Measurements from ENCODE around the gene KLK8.

The KLK8 gene

DNA sequence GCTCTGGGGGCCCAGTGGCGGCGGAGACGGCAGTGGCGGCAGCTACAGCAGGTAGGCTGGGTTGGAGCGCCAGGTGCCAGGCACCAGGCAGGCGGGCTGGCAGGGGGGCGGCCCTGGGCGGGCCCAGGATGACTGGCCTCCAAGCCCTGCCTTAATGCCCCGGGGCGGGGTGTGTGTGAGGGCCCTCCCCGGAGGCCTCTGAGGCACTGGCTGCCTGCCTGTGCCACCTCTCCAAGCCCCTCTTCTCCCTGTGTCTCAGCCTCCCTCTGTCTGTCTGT lies 25.1 kb upstream of the KLK8 start, which contains the start of gene KLK11:
Gene KLK11, minus strand, starts transcription at position 63 of the 278 bp plus-strand sequence. CDS start 985 bp downstream, outside the sequence.
- Histone ChIP-seq H3K4me1 (ENCODE audit: control insufficient read depth, insufficient read depth, low read length) (no peaks in the 10 kb centered on the region), H3K27ac (ENCODE audit: low read depth, low read length) (no peak within 1 kb of the TSS), H3K4me3 (ENCODE audit: low read length) (no peak within 1 kb of the TSS), H3K36me3 (ENCODE audit: control insufficient read depth, insufficient read depth, low read length) (no peaks in the 10 kb centered on the region), H3K27me3 (ENCODE audit: control insufficient read depth, insufficient read depth, low read length) (peaks cover 3% of the 10 kb centered on the region), H3K9ac (ENCODE audit: low read length) (no peak within 1 kb of the TSS)

DNA sequence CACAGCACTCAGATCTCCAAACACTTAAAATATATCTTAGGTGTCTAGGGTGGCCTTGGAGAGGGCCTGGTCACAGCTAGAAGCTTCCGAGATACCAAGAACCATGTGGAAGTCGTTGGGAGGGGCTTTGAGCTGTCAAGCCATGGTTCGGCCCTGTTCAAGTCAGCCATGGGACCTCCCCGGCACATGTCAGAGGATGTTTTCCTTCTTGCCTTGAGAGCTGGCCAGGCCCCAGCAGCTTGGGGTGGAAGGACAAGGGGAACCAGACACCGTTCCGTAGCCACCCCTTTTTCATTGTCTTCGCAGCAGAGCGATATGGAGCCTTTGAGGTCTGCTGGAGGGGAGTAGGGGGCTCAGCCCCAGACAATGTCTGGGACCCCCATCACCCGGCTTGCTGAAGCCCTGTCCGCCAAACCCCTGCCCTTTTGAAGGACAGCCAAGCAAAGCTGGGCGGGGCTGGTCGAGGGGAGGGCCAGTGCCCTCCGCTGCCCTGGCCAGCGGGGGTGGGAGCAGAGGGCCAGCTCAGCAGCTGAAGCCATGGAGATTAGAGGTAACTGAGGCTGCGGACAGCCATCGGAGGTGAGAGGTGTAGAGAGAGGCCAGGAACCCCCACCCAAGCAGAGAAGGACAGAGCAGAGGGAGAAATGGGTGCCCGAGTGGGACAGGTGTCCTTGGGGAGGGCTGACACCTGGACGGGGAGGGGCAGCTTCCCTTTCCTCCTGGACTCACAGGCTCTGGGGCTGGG lies 24.6 kb upstream of the KLK8 start:
- H3K4me3 ChIP-seq (ENCODE audit: low read length), result no peak overlapping the region
- H3K4me1 ChIP-seq (ENCODE audit: control insufficient read depth, insufficient read depth, low read length), result no peaks in the 10 kb centered on the region
- H3K27ac ChIP-seq (ENCODE audit: low read depth, low read length), result no peak overlapping the region
- no peaks in the 10 kb centered on the region for H3K36me3 ChIP-seq (ENCODE audit: control insufficient read depth, insufficient read depth, low read length)
- no peak overlapping the region for H3K9ac ChIP-seq (ENCODE audit: low read length)
- peaks cover 3% of the 10 kb centered on the region for H3K27me3 ChIP-seq (ENCODE audit: control insufficient read depth, insufficient read depth, low read length)

- Histone ChIP-seq H3K4me1 (ENCODE audit: control insufficient read depth, insufficient read depth, low read length) (no peaks in the 10 kb centered on the region), H3K9ac (ENCODE audit: low read length) (no peak overlapping the region), H3K27me3 (ENCODE audit: control insufficient read depth, insufficient read depth, low read length) (no peaks in the 10 kb centered on the region), H3K4me3 (ENCODE audit: low read length) (no peak overlapping the region), H3K36me3 (ENCODE audit: control insufficient read depth, insufficient read depth, low read length) (no peaks in the 10 kb centered on the region), H3K27ac (ENCODE audit: low read depth, low read length) (no peak overlapping the region)
Observed at GRCh38 chr19:51025401-51025800, 24.0 kb upstream of the KLK8 start.

DNA sequence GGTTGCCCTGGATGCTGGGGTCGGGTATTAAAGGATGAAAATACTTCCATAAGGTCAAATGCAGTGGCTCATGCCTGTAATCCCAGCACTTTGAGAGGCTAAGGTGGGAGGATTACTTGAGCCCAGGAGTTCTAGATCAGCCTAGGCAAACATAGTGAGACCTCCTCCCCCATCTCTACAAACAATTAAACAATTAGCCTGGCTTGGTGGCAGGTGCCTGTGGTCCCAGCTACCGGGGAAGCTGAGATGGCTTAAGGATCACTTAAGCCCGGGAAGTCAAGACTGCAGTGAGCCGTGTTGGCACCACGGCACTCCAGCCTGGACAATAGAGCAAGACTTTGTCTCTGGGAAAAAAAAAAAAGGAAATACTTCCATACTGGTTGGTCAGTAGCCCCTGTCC lies 23.5 kb upstream of the KLK8 start:
- no peaks in the 10 kb centered on the region for H3K36me3 ChIP-seq (ENCODE audit: control insufficient read depth, insufficient read depth, low read length)
- no peaks in the 10 kb centered on the region for H3K4me1 ChIP-seq (ENCODE audit: control insufficient read depth, insufficient read depth, low read length)
- no peak overlapping the region for H3K27ac ChIP-seq (ENCODE audit: low read depth, low read length)
- no peak overlapping the region for H3K9ac ChIP-seq (ENCODE audit: low read length)
- H3K4me3 ChIP-seq (ENCODE audit: low read length), result no peak overlapping the region
- no peaks in the 10 kb centered on the region for H3K27me3 ChIP-seq (ENCODE audit: control insufficient read depth, insufficient read depth, low read length)

- no peaks in the 10 kb centered on the region for H3K36me3 ChIP-seq (ENCODE audit: control insufficient read depth, insufficient read depth, low read length)
- no peaks in the 10 kb centered on the region for H3K27me3 ChIP-seq (ENCODE audit: control insufficient read depth, insufficient read depth, low read length)
- no peak overlapping the region for H3K9ac ChIP-seq (ENCODE audit: low read length)
- H3K27ac ChIP-seq (ENCODE audit: low read depth, low read length), result no peak overlapping the region
- H3K4me1 ChIP-seq (ENCODE audit: control insufficient read depth, insufficient read depth, low read length), result no peaks in the 10 kb centered on the region
- no peak overlapping the region for H3K4me3 ChIP-seq (ENCODE audit: low read length)
Observed at GRCh38 chr19:51023946-51024345, 22.5 kb upstream of the KLK8 start.

DNA sequence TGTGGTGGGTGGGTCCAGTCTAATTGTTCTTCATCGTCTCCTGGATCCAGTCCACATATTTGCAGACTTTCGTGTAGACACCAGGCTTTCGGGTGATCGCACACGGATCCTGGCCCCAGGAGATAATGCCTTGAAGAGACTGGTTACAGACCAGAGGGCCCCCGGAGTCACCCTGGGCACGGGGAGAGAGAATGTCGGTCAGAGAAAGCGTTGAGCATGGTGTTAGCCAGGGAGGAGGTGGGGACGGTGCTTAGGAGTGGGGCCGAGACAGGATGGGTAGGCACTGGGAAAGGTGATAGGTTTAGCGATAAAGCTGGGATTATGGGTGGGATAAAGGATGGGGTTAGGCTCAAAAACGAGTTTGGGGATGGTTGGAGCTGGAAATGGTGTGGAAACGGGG lies 21.1 kb upstream of the KLK8 start:
- Histone ChIP-seq H3K36me3 (ENCODE audit: control insufficient read depth, insufficient read depth, low read length) (no peaks in the 10 kb centered on the region), H3K27me3 (ENCODE audit: control insufficient read depth, insufficient read depth, low read length) (no peaks in the 10 kb centered on the region), H3K4me1 (ENCODE audit: control insufficient read depth, insufficient read depth, low read length) (no peaks in the 10 kb centered on the region), H3K9ac (ENCODE audit: low read length) (no peak overlapping the region), H3K4me3 (ENCODE audit: low read length) (no peak overlapping the region), H3K27ac (ENCODE audit: low read depth, low read length) (no peak overlapping the region)

- Histone ChIP-seq H3K27me3 (ENCODE audit: control insufficient read depth, insufficient read depth, low read length) (peaks cover 9% of the 10 kb centered on the region), H3K4me3 (ENCODE audit: low read length) (no peak overlapping the region), H3K36me3 (ENCODE audit: control insufficient read depth, insufficient read depth, low read length) (no peaks in the 10 kb centered on the region), H3K27ac (ENCODE audit: low read depth, low read length) (no peak overlapping the region), H3K4me1 (ENCODE audit: control insufficient read depth, insufficient read depth, low read length) (no peaks in the 10 kb centered on the region), H3K9ac (ENCODE audit: low read length) (no peak overlapping the region)
Observed at GRCh38 chr19:51020988-51021651, 19.7 kb upstream of the KLK8 start.

GRCh38 chr19:51019544-51019925 lies 18.1 kb upstream of the KLK8 start, which contains the start of gene KLK10:
Gene KLK10, minus strand, starts transcription at chr19:51019709. Its CDS starts 579 bp downstream, at chr19:51019130.
- Histone ChIP-seq H3K4me1 (ENCODE audit: control insufficient read depth, insufficient read depth, low read length) (no peaks in the 10 kb centered on the region), H3K9ac (ENCODE audit: low read length) (no peak within 1 kb of the TSS), H3K27ac (ENCODE audit: low read depth, low read length) (no peak within 1 kb of the TSS), H3K27me3 (ENCODE audit: control insufficient read depth, insufficient read depth, low read length) (peaks cover 9% of the 10 kb centered on the region), H3K4me3 (ENCODE audit: low read length) (no peak within 1 kb of the TSS), H3K36me3 (ENCODE audit: control insufficient read depth, insufficient read depth, low read length) (no peaks in the 10 kb centered on the region)

DNA sequence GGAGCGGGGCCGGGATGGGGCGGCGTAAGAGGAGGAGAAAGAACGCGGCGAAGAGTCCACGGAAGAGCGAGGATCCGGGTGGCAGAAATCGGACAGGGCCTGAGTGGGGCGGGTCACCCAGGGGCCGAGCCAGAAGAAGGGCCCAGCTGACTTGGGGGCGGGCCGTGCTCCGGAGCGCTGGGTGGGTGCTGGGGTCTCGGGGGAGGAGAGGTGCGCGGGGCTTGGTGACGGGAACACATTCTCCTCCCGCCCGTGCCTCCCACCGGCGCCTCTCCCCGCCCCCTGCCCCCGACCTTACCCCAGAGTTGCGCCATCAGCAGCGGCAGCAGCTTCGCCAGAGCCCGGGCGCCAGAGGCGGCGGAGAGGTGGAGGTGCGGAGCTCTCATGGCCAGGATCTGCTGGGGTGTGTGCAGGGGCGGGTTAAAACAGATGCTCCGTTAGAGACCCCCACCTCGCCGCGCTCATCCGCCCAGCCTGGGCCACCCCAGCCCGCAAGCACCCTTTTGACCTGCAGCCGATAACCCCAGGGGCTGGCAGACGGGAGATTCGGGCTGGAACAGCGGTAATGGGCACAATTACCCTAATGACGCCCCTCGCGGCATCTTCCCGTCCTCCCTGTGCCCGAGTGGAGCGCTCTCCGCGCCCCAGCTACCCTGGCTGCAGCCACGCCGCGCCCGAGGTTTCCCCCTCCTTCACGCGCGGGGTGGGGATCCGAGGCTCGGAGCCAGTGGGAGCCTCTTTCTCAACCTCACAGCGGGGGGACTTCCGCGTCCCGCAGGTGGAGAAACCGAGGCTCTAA lies 17.5 kb upstream of the KLK8 start:
- Histone ChIP-seq H3K27ac (ENCODE audit: low read depth, low read length) (no peak overlapping the region), H3K4me1 (ENCODE audit: control insufficient read depth, insufficient read depth, low read length) (no peaks in the 10 kb centered on the region), H3K4me3 (ENCODE audit: low read length) (no peak overlapping the region), H3K36me3 (ENCODE audit: control insufficient read depth, insufficient read depth, low read length) (no peaks in the 10 kb centered on the region), H3K27me3 (ENCODE audit: control insufficient read depth, insufficient read depth, low read length) (peaks cover 9% of the 10 kb centered on the region), H3K9ac (ENCODE audit: low read length) (no peak overlapping the region)

DNA sequence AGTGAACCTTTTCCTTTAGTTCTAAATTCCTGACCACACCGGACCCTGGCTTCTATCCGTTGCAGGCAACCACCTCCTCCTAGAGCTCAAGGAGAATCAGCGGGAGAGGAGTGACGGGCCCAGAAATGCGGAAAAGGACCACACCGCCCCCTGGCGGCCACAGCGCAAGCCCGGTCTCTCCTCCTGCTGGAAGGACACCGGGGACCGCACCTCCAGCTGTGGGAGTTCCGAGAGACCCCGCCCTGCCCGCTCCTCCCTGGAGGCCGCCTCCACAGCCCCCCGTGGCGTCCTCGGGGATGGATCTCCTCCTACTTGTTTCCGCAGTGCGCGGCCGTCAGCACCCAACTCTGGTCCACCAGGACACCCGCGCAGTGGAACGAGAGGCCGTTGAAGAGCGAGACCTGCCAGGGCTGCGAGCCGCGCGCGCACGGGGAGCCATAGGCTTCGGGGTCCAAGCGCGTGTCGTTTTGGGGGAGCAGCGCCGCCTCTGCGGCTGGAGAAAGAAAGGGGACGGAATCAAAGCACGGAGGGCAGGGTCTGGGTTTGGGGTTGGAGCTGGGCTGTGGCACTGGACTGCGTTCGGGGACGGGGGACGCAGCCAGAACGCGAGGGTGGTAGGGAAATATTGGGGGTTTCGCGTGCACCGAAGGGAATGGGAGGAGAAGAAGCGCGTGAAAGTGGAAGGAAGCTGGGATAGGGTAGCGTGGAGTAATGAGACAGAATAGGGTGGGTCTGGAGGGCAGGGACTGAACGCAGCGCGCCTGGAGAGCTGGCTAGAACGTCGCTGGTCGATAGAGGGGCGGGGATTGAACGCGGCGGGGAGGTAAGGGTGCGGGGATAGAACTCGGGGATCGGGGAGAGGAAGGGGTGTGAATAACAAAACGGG lies 15.6 kb upstream of the KLK8 start:
- no peaks in the 10 kb centered on the region for H3K36me3 ChIP-seq (ENCODE audit: control insufficient read depth, insufficient read depth, low read length)
- H3K27ac ChIP-seq (ENCODE audit: low read depth, low read length), result no peak overlapping the region
- no peaks in the 10 kb centered on the region for H3K4me1 ChIP-seq (ENCODE audit: control insufficient read depth, insufficient read depth, low read length)
- H3K27me3 ChIP-seq (ENCODE audit: control insufficient read depth, insufficient read depth, low read length), result peaks cover 9% of the 10 kb centered on the region
- no peak overlapping the region for H3K9ac ChIP-seq (ENCODE audit: low read length)
- H3K4me3 ChIP-seq (ENCODE audit: low read length), result peak overlapping the region; percentile 14

DNA sequence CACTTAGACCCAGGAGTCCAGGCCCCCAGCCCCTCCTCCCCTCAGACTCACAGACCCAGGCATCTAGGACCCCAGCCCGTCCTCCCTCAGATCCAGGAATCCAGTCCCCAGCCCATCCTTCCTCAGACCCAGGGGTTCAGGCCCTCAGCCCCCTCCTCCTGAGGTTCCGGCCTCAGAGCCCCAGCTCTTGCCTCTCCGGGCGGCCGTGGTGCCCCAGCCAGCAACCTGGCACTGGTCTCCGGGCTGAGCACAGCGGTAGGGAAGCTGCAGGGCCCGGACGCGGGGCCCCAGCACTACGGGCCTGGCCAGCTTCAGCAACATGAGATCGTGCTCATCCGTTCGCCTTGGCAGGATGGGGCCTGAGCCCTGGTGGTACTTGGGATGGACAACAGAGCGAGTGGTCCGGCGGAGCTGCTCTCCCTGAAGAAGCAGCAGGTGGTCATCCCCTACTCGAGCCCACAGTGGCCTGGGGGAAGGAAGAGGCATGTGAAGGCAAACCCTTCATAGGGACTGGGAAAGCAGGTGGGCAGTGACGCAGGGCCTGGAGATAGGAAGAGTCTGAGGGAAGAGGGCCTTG lies 14.4 kb upstream of the KLK8 start:
- no peak overlapping the region for H3K27ac ChIP-seq (ENCODE audit: low read depth, low read length)

More for the DNA sequence above, 14.4 kb upstream of the KLK8 start:
- Histone ChIP-seq H3K36me3 (ENCODE audit: control insufficient read depth, insufficient read depth, low read length) (no peaks in the 10 kb centered on the region), H3K27me3 (ENCODE audit: control insufficient read depth, insufficient read depth, low read length) (peaks cover 9% of the 10 kb centered on the region), H3K4me3 (ENCODE audit: low read length) (no peak overlapping the region), H3K4me1 (ENCODE audit: control insufficient read depth, insufficient read depth, low read length) (no peaks in the 10 kb centered on the region), H3K9ac (ENCODE audit: low read length) (no peak overlapping the region)
